ENCODE data around the gene KRTAP10-6. TPM values are rescaled to one million over a fixed set of nuclear protein-coding genes. Genes with fewer than 3 reads are reported as not detected.

Gene KRTAP10-6
- total and polyA plus RNA-seq, 2 of the 8 experiments (the other 6 are each of a cell fraction or from before 2014, with no cell fraction given): 0.12 TPM; not detected in 1

GRCh38 chr21:44606495-44606894 is 14.2 kb upstream of the KRTAP10-6 start:
- no peak overlapping the region for H3K27ac ChIP-seq (ENCODE audit: low read depth, low read length)
- DNase-seq (ENCODE audit: low read depth in 1 of 2, low spot score in 2 of 2) (no peak), FAIRE-seq (no peak)
- H3K18ac ChIP-seq (ENCODE audit: extremely low read depth, low read length): no peak overlapping the region
- WGBS, 2 experiments (ENCODE audit: extremely low coverage in 1 of 2, insufficient coverage in 1 of 2, insufficient read length in 1 of 2, insufficient replicate concordance in 2 of 2, low coverage in 1 of 2, low lambda C conversion rate in 2 of 2, missing lambda C conversion rate in 1 of 2): 79% methylated on average over 4 of the region's 4 CpGs; no CpG with 5 or more reads in 1 of the 2 experiments
- H3K14ac ChIP-seq (ENCODE audit: insufficient read length): no peak overlapping the region
- no peak overlapping the region for H4K91ac ChIP-seq (replicated peaks; ENCODE audit: insufficient read length, low read length)
- H4K8ac ChIP-seq (ENCODE audit: extremely low read depth, insufficient read depth, low read length): no peak overlapping the region
- no peaks in the 10 kb centered on the region; a peak in 1 of 7 replicates for H3K4me1 ChIP-seq (replicated peaks in 1 of 4; ENCODE audit: control insufficient read depth in 3 of 4, insufficient read depth in 4 of 4, low read length in 3 of 4)
- no peaks in the 10 kb centered on the region for H3K79me1 ChIP-seq (ENCODE audit: low read depth, low read length)
- no peak overlapping the region for H2BK120ac ChIP-seq (replicated peaks; ENCODE audit: low read depth, low read length)
- no peak overlapping the region for H2BK12ac ChIP-seq (ENCODE audit: low read depth, low read length)
- ChIA-PET POLR2A (ENCODE audit: partially characterized antibody) (no interaction called here), CTCF (ENCODE audit: partially characterized antibody) (no interaction called here)
- no peak overlapping the region for H2BK20ac ChIP-seq (ENCODE audit: low read length)
- no peak overlapping the region for H3K23ac ChIP-seq (ENCODE audit: insufficient read length)
- no peaks in the 10 kb centered on the region; a peak in 1 of 8 replicates for H3K36me3 ChIP-seq (ENCODE audit: control insufficient read depth in 2 of 4, insufficient read depth in 4 of 4, low read length in 3 of 4)
- H3K9ac ChIP-seq (replicated peaks in 1 of 4; ENCODE audit: extremely low read depth in 1 of 4, low read depth in 3 of 4, low read length in 3 of 4): no peak overlapping the region
- H2AFZ ChIP-seq (ENCODE audit: low read length): no peak overlapping the region
- H3K4ac ChIP-seq (replicated peaks; ENCODE audit: insufficient read length, low read depth, low read length): no peak overlapping the region
- H3K27me3 ChIP-seq (replicated peaks in 1 of 4; ENCODE audit: control insufficient read depth in 3 of 4, extremely low read depth in 1 of 4, insufficient read depth in 3 of 4, low read length in 3 of 4): no peaks in the 10 kb centered on the region
- no peak overlapping the region for H2BK5ac ChIP-seq (ENCODE audit: low read depth, low read length)
- H3K4me3 ChIP-seq (ENCODE audit: extremely low read depth in 1 of 4, insufficient read depth in 2 of 4, low read depth in 3 of 4, low read length in 4 of 4): no peak overlapping the region
- no peak overlapping the region for H2BK15ac ChIP-seq (ENCODE audit: low read length)
- H3K4me2 ChIP-seq (ENCODE audit: insufficient read depth in 1 of 2, low read depth in 2 of 2, low read length in 2 of 2): no peak overlapping the region
- no peak overlapping the region for H2AK5ac ChIP-seq (ENCODE audit: low read depth, low read length)
- H4K5ac ChIP-seq (ENCODE audit: insufficient read length, low read depth, low read length): no peak overlapping the region
- H3K23me2 ChIP-seq (ENCODE audit: low read depth, low read length): 0 out of 2 replicates have a peak, but pooled peaks cover 2% of the 10 kb centered on the region
- no peak overlapping the region for H3K56ac ChIP-seq (replicated peaks; ENCODE audit: insufficient read length, low read depth, low read length)
- H3K79me2 ChIP-seq (ENCODE audit: control insufficient read depth in 1 of 2, insufficient read depth in 2 of 2, low read length in 2 of 2): no peaks in the 10 kb centered on the region
- H3K9me3 ChIP-seq (ENCODE audit: insufficient read depth in 2 of 2, low read depth in 1 of 2, low read length in 1 of 2): peaks cover 12 to 15% of the 10 kb centered on the region in 2 experiments; a peak in 3 of 4 replicates
- H4K20me1 ChIP-seq (replicated peaks in 1 of 2; ENCODE audit: control insufficient read depth in 1 of 2, insufficient read depth in 2 of 2, low read length in 2 of 2): no peaks in the 10 kb centered on the region
- TF ChIP-seq ATF3 (IDR thresholded peaks at IDR 0.05; ENCODE audit: insufficient read depth, low read depth, low read length): no peak
- no peak for TF ChIP-seq GTF2F1 (IDR thresholded peaks at IDR 0.05; ENCODE audit: borderline replicate concordance, low read depth, low read length)
- TF ChIP-seq CBX5 (IDR thresholded peaks at IDR 0.05; ENCODE audit: low read depth, low read length): no peak
- TF ChIP-seq CHD1 (IDR thresholded peaks at IDR 0.05; ENCODE audit: low read depth, low read length): no peak
- no peak for TF ChIP-seq RAD21 (IDR thresholded peaks at IDR 0.05 in 1 of 2, conservative IDR thresholded peaks at IDR 0.05 in 1 of 2; ENCODE audit: low read depth in 2 of 2, low read length in 2 of 2)
- TF ChIP-seq ASH2L (IDR thresholded peaks at IDR 0.05; ENCODE audit: low read length): no peak
- TF ChIP-seq, protein P1, sequence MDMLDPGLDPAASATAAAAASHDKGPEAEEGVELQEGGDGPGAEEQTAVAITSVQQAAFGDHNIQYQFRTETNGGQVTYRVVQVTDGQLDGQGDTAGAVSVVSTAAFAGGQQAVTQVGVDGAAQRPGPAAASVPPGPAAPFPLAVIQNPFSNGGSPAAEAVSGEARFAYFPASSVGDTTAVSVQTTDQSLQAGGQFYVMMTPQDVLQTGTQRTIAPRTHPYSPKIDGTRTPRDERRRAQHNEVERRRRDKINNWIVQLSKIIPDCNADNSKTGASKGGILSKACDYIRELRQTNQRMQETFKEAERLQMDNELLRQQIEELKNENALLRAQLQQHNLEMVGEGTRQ (IDR thresholded peaks at IDR 0.05; ENCODE audit: low read length): no peak
- no peak for TF ChIP-seq SUZ12 (IDR thresholded peaks at IDR 0.05; ENCODE audit: low read length)
- no peak for TF ChIP-seq SAP30 (IDR thresholded peaks at IDR 0.05; ENCODE audit: insufficient read depth, insufficient replicate concordance, low read length)
- no peak for TF ChIP-seq NANOG (IDR thresholded peaks at IDR 0.05; ENCODE audit: insufficient read depth, low read depth, low read length, poor library complexity, severe bottlenecking)
